ENCODE measurements around the gene BPIFB2.

Gene BPIFB2

GRCh38 chr20:32986331-32986966 lies 21.1 kb upstream of the BPIFB2 start:
- DNase-seq, result no peak

DNA sequence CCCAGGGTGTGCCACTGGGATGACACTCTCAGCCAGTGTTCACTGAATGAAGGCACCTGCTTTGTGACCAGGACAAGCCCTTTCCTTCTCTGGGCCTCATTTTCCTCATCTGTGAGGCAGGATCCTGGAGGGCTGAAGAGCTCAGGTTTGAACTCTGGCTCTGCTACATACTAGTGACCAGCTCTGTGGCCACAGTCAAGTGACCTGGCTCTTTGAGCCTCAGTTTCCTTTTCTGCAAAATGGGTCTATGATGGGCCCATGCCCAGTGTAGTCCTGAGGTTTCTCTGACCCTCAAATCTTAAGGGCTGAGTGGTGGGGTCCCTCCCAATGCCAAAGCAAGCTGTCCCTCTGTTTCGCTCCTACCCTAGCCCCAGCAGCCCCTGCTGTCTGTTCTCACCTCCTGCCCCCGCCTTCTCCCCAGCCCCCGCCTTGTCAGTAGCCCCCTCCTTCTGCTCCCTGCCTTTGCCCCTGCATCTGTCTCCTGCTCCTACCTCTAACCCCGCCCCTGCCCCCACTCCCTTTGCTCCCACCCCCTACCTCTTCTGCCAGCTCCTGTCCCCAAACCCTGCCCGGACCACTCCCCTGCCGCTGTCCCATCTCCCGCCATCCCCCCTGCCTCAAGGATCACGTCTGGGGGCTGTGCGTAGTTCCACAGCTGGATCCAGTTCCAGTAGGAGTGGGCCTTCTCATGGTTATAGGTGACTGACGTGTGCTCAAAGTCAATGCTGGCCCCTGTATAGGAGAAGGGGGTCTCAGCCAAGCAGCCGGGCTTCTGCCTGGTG lies 20.3 kb upstream of the BPIFB2 start:
- DNase-seq, result no peak

- peak in 1 of 2 donors; percentile 7 for DNase-seq
These were observed 19.5 kb upstream of the BPIFB2 start for GRCh38 chr20:32988008-32988407.

DNA sequence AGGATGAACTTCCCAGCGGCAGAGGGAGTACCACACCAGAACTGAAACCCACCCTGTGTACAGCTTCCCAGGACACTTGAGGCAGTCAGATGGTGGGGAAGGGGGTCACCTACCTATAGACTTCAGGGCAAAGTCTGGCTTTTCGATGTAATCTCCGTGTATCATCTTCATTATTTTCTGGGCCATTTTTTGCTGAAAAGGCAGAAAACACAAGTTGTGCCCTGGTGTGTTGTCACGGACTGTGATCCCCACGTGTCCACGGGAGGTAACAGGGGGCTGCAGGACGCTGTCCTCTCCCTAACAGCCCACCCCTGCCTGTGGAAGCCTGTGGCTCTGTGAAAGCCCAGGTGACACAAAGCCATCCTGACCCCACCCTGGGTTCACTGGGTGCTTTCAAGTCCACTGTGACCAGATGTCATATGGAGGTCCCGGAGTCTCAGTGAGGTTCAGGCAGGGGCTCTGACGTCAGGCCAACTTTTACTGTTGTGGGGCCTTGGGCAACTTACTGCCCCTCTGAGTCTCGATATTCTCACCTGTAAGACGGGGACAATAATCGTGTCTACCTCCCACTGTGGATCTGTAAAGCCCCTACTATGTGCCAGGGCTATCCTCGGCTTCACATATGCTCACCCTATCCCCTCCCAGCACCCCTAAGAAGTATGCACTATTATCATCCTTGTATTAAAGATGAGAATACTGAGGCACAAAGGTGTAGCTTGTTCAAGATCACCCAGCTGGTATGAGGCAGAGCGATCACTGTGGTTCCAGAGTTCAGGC lies 17.8 kb upstream of the BPIFB2 start:
- DNase-seq, result no peak

GRCh38 chr20:32990426-32990825 lies 17.1 kb upstream of the BPIFB2 start:
- no peak for DNase-seq

GRCh38 chr20:32991383-32991782 lies 16.1 kb upstream of the BPIFB2 start:
- DNase-seq, result no peak

- DNase-seq, result no peak
These were observed 15.5 kb upstream of the BPIFB2 start for GRCh38 chr20:32991792-32992641.

DNA sequence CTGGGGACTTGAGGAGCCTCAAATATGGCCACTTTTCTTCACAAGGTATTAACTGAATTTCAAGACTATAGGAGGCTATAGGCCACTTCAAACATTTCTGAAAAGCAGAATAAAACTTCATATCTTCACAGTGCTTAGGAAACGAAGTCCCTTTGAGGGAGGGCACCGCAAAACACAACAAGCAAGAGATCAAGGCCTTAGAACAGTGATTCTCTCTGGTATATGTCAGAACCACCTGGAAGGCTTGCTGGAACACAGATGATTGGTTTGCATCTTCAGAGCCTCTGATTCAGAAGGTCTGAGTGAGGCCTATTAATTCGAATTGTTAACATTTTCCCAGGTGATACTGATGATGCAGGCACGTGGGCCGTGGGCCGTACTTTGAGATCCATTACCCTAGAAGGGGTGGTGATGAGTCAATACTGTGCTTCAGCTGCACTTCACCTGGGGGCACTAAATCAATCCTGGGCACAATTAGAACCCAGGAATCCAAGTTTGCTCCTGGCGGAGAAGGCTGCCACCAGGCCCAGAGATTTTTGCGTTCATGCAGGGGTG lies 13.9 kb upstream of the BPIFB2 start:
- no peak for DNase-seq

GRCh38 chr20:32995802-32996201 lies 11.7 kb upstream of the BPIFB2 start:
- DNase-seq, result no peak

- DNase-seq, result no peak
These were observed 10.1 kb upstream of the BPIFB2 start for GRCh38 chr20:32997431-32997830.

DNA sequence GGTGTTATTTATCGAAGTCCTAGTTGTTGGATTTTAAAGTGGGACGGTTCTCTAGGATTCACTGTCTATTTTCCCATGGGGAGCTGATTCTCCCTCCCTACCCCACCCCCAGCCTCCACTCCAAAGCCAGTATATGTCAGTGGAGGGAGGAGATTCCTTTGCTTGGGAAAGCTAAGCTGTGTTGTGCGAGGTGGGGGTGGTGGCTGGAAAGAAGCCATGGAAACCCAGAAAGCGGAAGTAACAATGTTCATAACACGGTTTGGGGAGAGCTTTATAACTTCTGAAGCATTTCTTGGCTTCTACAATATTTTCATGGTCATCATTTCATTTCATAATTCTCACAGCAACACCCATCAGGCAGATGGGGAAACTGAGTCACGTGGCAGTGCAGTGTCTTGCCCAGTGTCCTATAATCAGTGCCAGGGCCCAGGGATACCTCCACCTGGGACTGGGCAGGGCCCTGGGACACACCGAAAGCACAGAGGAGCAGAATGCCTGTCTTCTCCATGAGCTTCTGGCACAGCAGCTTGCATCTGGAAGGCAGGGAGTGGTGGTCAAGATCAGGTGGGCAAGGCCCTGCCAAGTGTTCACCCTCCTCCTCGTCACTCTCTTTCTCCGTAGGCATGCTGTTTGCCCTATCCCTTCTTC lies 7.8 kb upstream of the BPIFB2 start:
- DNase-seq, result peak; percentile 29 to 48

- DNase-seq, result no peak
These were observed 6.6 kb upstream of the BPIFB2 start for GRCh38 chr20:33000802-33001466.

DNA sequence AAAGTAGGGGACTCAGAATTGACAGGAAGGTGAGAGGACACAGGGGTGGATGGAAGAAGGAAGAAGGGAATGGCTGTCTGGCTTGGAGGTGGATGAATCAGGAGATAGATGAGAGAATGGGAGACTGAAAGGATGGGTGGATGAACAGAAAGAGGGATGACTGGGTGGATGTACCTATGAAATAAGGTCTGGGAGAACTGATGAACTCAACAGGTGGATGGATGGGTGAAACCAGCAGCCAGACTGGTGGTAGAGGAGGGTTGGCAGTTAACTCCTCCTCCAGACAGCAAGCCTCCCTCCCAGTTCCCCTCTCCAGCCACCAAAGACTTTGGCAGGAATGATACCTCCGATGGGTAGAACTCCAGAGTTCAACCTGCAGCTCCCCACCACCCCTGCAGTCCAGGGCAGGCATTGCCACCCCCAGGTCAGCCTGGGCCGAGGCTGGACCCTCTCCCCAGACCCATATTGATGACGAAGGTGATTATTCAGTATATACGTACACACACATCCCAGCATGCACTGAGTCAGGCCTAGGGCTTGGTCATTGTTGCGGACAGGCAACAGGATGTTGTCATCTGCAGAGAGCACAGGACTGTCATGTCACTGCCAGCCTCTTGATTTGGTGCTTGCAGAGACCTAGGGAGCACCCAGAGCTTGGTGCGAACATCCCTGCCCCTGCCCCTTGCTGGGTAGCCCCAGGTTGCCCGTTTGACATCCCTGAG lies 5.3 kb upstream of the BPIFB2 start:
- DNase-seq, result no peak

- DNase-seq, result no peak
These were observed 3.3 kb upstream of the BPIFB2 start, which contains the start of gene SUN5 for GRCh38 chr20:33004141-33004751. SUN5 (minus strand) TSS chr20:33004433; CDS start chr20:33004340, 93 bp downstream.

DNA sequence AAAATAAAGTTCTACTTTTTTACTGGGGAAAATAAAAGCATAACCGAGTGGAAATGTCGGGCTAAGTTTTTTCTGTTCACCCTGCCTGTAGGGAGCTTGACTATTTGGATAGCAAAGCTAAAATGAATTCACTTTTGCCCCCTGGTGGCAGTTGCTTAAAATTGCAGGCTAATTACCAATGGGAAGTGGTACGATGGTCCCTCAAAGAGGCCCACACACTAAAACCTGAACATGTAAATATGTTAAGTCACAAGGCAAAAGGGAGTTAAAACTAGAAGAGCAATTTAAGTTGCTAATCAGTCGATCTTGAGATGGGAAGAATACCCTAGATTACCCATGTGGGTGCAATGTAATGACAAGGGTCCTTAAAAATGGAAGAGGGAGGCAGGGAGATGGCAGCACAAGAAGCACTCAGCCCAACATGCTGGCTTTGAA lies 2.4 kb upstream of the BPIFB2 start:
- peak; percentile 47 to 49 for DNase-seq

GRCh38 chr20:33005908-33006775 lies 1.4 kb upstream of the BPIFB2 start:
- DNase-seq, result no peak

DNA sequence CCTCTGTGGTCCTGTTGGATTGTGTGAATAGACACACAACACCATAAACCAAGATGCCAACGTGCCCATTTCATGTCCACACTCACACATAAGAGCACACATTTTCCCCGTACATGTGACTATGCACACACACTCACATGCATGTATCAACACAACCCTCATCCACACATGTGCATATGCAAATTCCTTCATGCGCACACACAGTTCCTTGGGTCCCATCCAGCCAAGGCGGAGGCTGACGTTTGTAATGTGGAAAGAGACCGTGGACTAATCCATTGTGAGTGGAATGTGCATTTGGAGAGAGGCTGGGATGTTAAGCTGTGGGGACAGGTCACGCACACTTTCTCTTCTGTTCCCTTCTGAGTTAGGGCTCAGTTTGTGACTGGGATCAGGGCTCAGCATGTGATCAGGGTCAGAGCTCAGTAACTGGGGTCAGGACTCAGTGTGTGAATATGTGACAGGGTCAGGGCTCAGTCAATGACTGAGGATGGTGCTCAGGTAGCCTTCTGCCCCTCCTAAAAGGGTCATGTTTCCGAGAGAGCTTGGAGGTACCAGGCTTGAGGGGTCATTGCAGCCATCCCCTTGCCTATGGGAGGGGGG lies 628 bp upstream of the BPIFB2 start:
- no peak for DNase-seq
